K562 (cell line): ENCODE measurements around the gene CSAD. TPM values are rescaled to one million over a fixed set of nuclear protein-coding genes. Genes with fewer than 3 reads are reported as not detected.

Source experiments
- ADNP ChIP-seq: fragments of 200-800 bp; sonication (Bioruptor generic); IDR thresholded peaks from 2 replicates; pipeline ENCODE4 v1.6.1; 2016; ENCODE audit warnings: missing genetic modification characterization, missing compliant biosample characterization
- BDP1 ChIP-seq: IDR thresholded peaks from 3 replicates; pipeline ENCODE4 v1.6.1; 2011; ENCODE audit not compliant: insufficient read length, insufficient read depth
- BRF2 ChIP-seq: IDR thresholded peaks from 3 replicates; pipeline ENCODE4 v1.6.1; 2011; ENCODE audit warnings: borderline replicate concordance, mild to moderate bottlenecking; ENCODE audit not compliant: insufficient read length, insufficient read depth
- CBX1 ChIP-seq: sonication (generic); IDR thresholded peaks from 2 replicates; pipeline ENCODE4 v1.6.1; 2016; ENCODE audit warnings: antibody characterized with exemption, low read depth, mild to moderate bottlenecking
- CSDE1 ChIP-seq, 2 experiments: fragments of 450-650 bp; IDR thresholded peaks; 2 replicates each; pipeline ENCODE4 v1.6.1; 2016; ENCODE audit warnings: mild to moderate bottlenecking in 1 of 2
- DACH1 ChIP-seq: fragments of 450-650 bp; IDR thresholded peaks from 2 replicates; pipeline ENCODE4 v1.6.1; 2018; ENCODE audit not compliant: partially characterized antibody
- DDX20 ChIP-seq: fragments of 450-650 bp; IDR thresholded peaks from 2 replicates; pipeline ENCODE4 v1.6.1; 2016; ENCODE audit warnings: missing genetic modification characterization, low read depth, mild to moderate bottlenecking, missing compliant biosample characterization, moderate library complexity
- DEAF1 ChIP-seq: fragments of 450-650 bp; formaldehyde crosslinking; IDR thresholded peaks from 2 replicates; pipeline ENCODE4 v1.4.0; 2020; ENCODE audit warnings: mild to moderate bottlenecking, moderate library complexity
- HDAC1 ChIP-seq, 2 experiments: fragments of 450-650 bp; IDR thresholded peaks; 2 replicates each; pipeline ENCODE4 v1.6.1; 2016 to 2017; ENCODE audit warnings: inconsistent platforms in 1 of 2, mild to moderate bottlenecking in 1 of 2, moderate library complexity in 1 of 2
- HDAC8 ChIP-seq: fragments of 450-650 bp; IDR thresholded peaks from 2 replicates; pipeline ENCODE4 v1.6.1; 2016; ENCODE audit warnings: mild to moderate bottlenecking, missing genetic modification characterization, moderate library complexity, missing compliant biosample characterization
- HMG20B ChIP-seq: fragments of 250-450 bp; sonication (Bioruptor Pico); IDR thresholded peaks from 2 replicates; pipeline ENCODE4 v1.5.0; 2021; ENCODE audit warnings: mild to moderate bottlenecking
- IRF2 ChIP-seq: sonication (generic); formaldehyde crosslinking; IDR thresholded peaks from 2 replicates; pipeline ENCODE4 v1.8.1; 2022; ENCODE audit warnings: mild to moderate bottlenecking, missing genetic modification reagents
- KDM2B ChIP-seq: fragments of 250-450 bp; sonication (Bioruptor Pico); IDR thresholded peaks from 2 replicates; pipeline ENCODE4 v1.8.0; 2021; ENCODE audit warnings: mild to moderate bottlenecking, moderate library complexity
- KLF13 ChIP-seq: fragments of 450-650 bp; IDR thresholded peaks from 2 replicates; pipeline ENCODE4 v1.6.1; 2016; ENCODE audit warnings: missing genetic modification characterization, low read depth, mild to moderate bottlenecking, missing compliant biosample characterization, moderate library complexity, borderline replicate concordance
- NR1H2 ChIP-seq: sonication (generic); formaldehyde crosslinking; IDR thresholded peaks from 2 replicates; pipeline ENCODE4 v1.4.0; 2020; ENCODE audit warnings: mild to moderate bottlenecking, missing genetic modification reagents
- SIX5 ChIP-seq, 2 experiments: IDR thresholded peaks; 2 replicates each; pipeline ENCODE4 v1.6.1; 2011; ENCODE audit warnings: low read length in 2 of 2, borderline replicate concordance in 1 of 2, low read depth in 1 of 2, mild to moderate bottlenecking in 1 of 2, moderate library complexity in 1 of 2; ENCODE audit not compliant: insufficient read depth in 1 of 2
- SMARCA4 ChIP-seq: fragments of 450-650 bp; IDR thresholded peaks from 2 replicates; pipeline ENCODE4 v1.6.1; 2016
- TAL1 ChIP-seq: fragments of 450-650 bp; IDR thresholded peaks from 2 replicates; pipeline ENCODE4 v1.6.1; 2016; ENCODE audit warnings: mild to moderate bottlenecking
- TFAM ChIP-seq: fragments of 250-450 bp; sonication (Bioruptor Pico); conservative IDR thresholded peaks from 2 replicates; pipeline ENCODE4 v1.5.0; 2021; ENCODE audit warnings: mild to moderate bottlenecking, moderate library complexity
- ZNF561 ChIP-seq: fragments of 450-650 bp; formaldehyde crosslinking; conservative IDR thresholded peaks from 2 replicates; pipeline ENCODE4 v1.4.0; 2020; ENCODE audit warnings: mild to moderate bottlenecking, moderate library complexity
- ZNF57 ChIP-seq: fragments of 450-650 bp; formaldehyde crosslinking; IDR thresholded peaks from 2 replicates; pipeline ENCODE4 v1.4.0; 2020; ENCODE audit warnings: mild to moderate bottlenecking, moderate library complexity
- polyA plus RNA-seq, 8 experiments: library from polyadenylated mRNA; depleted of rRNA in 4 of 8; stranded (reverse) in 5 of 8; unstranded in 3 of 8; fragments of >200 nt; fragmentation: Nextera tagmentation in 2 of 8; fragmentation: Illumina TruSeq in 1 of 8; extraction: Ambion mirVana in 2 of 8; extraction: Trizol in 1 of 8; gene quantifications; 2 replicates each; pipeline versions ENCODE4 v1.2.1 to v1.2.3, GENCODE V29; 2011 to 2014; ENCODE audit warnings: inconsistent platforms in 1 of 8, missing spikeins in 1 of 8
- total RNA-seq, 7 experiments: library from RNA; depleted of rRNA in 6 of 7; stranded (reverse); fragments of >200 nt in 6 of 7; fragmentation: Illumina TruSeq in 2 of 7; extraction: Trizol in 2 of 7; gene quantifications; 2 replicates each; pipeline versions ENCODE4 v1.2.1 to v1.2.3, GENCODE V29; 2011 to 2021; ENCODE audit warnings: low replicate concordance in 1 of 7
- TF ChIP-seq, protein P1 (sequence below): IDR thresholded peaks from 2 replicates; pipeline ENCODE4 v1.6.1; 2011; ENCODE audit warnings: borderline replicate concordance, low read depth, mild to moderate bottlenecking, moderate library complexity, low read length; ENCODE audit not compliant: insufficient read depth, poor library complexity, severe bottlenecking
- TF ChIP-seq, protein P2 (sequence below): fragments of 450-650 bp; IDR thresholded peaks from 2 replicates; pipeline ENCODE4 v1.6.1; 2016; ENCODE audit warnings: mild to moderate bottlenecking

The CSAD gene
- total and polyA plus RNA-seq, 9 of the 15 experiments (the other 6 are each of a cell fraction or from before 2014, with no cell fraction given) = 1.8 to 19.6 (median 8.1) TPM

- TF ChIP-seq BDP1 = no peak
- no peak for TF ChIP-seq NR1H2 (CRISPR knock-in tag)
- TF ChIP-seq, protein P1, sequence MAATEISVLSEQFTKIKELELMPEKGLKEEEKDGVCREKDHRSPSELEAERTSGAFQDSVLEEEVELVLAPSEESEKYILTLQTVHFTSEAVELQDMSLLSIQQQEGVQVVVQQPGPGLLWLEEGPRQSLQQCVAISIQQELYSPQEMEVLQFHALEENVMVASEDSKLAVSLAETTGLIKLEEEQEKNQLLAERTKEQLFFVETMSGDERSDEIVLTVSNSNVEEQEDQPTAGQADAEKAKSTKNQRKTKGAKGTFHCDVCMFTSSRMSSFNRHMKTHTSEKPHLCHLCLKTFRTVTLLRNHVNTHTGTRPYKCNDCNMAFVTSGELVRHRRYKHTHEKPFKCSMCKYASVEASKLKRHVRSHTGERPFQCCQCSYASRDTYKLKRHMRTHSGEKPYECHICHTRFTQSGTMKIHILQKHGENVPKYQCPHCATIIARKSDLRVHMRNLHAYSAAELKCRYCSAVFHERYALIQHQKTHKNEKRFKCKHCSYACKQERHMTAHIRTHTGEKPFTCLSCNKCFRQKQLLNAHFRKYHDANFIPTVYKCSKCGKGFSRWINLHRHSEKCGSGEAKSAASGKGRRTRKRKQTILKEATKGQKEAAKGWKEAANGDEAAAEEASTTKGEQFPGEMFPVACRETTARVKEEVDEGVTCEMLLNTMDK = no peak
- TF ChIP-seq KLF13 = no peak
- TF ChIP-seq ADNP (tag) = no peak
- no peak for TF ChIP-seq TFAM (CRISPR knock-in tag)
- no peak for TF ChIP-seq HDAC8
- no peak for TF ChIP-seq DEAF1 (CRISPR knock-in tag)
- no peak for TF ChIP-seq KDM2B (CRISPR knock-in tag)
- no peak for TF ChIP-seq DDX20 (tag)
- no peak for TF ChIP-seq CSDE1 (IDR thresholded peaks at IDR 0.05)
- no peak for TF ChIP-seq ZNF561 (CRISPR knock-in tag)
- TF ChIP-seq SMARCA4 = no peak
- no peak for TF ChIP-seq CBX1
- no peak for TF ChIP-seq SIX5 (IDR thresholded peaks at IDR 0.05; ENCODE audit: borderline replicate concordance in 1 of 2, insufficient read depth in 1 of 2, low read depth in 1 of 2, low read length in 2 of 2)
- TF ChIP-seq HDAC1 (IDR thresholded peaks at IDR 0.05) = peak in 1 of 2 experiments; percentile 85; a peak in 1 of 4 replicates
- no peak for TF ChIP-seq TAL1
- TF ChIP-seq BRF2 = no peak
- TF ChIP-seq, protein P2, sequence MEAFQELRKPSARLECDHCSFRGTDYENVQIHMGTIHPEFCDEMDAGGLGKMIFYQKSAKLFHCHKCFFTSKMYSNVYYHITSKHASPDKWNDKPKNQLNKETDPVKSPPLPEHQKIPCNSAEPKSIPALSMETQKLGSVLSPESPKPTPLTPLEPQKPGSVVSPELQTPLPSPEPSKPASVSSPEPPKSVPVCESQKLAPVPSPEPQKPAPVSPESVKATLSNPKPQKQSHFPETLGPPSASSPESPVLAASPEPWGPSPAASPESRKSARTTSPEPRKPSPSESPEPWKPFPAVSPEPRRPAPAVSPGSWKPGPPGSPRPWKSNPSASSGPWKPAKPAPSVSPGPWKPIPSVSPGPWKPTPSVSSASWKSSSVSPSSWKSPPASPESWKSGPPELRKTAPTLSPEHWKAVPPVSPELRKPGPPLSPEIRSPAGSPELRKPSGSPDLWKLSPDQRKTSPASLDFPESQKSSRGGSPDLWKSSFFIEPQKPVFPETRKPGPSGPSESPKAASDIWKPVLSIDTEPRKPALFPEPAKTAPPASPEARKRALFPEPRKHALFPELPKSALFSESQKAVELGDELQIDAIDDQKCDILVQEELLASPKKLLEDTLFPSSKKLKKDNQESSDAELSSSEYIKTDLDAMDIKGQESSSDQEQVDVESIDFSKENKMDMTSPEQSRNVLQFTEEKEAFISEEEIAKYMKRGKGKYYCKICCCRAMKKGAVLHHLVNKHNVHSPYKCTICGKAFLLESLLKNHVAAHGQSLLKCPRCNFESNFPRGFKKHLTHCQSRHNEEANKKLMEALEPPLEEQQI = no peak
- TF ChIP-seq DACH1 = no peak
- no peak for TF ChIP-seq HMG20B
- TF ChIP-seq IRF2 (CRISPR knock-in tag) = no peak
- no peak for TF ChIP-seq ZNF57 (CRISPR knock-in tag)
Measured at GRCh38 chr12:53219292-53219955, 38.7 kb upstream of the CSAD start (continued).
